PC-3 (cell line): ENCODE results near the gene LBHD1.

Source experiments
- EZH2phosphoT487 ChIP-seq: fragments of 300-600 bp; sonication (generic); IDR thresholded peaks from 2 replicates; pipeline ENCODE4 v1.6.1; 2018; ENCODE audit warnings: mild to moderate bottlenecking, antibody characterized with exemption, low read length, borderline replicate concordance
- TF ChIP-seq, protein P1 (sequence below): fragments of 300-600 bp; sonication (generic); conservative IDR thresholded peaks from 2 replicates; pipeline ENCODE4 v1.5.1; 2017; ENCODE audit warnings: antibody characterized with exemption, low read depth, mild to moderate bottlenecking, low read length

DNA sequence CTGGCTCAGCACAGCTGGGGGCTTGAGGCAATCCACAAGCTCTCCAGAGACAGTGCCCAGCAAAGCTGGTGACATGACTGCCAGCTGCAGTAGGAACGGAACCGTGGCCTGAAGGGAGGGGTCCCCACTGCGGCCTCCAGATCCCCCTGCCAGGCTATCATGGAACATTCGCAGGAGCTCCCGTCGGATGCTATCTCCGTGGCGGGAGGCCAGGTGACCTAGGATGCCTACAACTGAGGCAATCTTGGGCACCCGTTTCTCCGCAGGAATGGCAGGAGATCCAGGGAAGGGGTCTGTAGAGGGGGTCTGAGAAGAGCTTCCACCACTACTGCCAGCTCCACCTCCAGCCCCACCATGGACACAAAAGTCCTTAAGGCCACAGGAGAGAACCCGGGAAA, 23.1 kb downstream of the LBHD1 start:
- TF ChIP-seq, protein P1, sequence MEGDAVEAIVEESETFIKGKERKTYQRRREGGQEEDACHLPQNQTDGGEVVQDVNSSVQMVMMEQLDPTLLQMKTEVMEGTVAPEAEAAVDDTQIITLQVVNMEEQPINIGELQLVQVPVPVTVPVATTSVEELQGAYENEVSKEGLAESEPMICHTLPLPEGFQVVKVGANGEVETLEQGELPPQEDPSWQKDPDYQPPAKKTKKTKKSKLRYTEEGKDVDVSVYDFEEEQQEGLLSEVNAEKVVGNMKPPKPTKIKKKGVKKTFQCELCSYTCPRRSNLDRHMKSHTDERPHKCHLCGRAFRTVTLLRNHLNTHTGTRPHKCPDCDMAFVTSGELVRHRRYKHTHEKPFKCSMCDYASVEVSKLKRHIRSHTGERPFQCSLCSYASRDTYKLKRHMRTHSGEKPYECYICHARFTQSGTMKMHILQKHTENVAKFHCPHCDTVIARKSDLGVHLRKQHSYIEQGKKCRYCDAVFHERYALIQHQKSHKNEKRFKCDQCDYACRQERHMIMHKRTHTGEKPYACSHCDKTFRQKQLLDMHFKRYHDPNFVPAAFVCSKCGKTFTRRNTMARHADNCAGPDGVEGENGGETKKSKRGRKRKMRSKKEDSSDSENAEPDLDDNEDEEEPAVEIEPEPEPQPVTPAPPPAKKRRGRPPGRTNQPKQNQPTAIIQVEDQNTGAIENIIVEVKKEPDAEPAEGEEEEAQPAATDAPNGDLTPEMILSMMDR = no peak
- no peak for TF ChIP-seq EZH2phosphoT487
